Epithelial cell of umbilical artery (primary cell): ENCODE measurements around the gene MTRFR. TPM values are rescaled to one million over a fixed set of nuclear protein-coding genes. Genes with fewer than 3 reads are reported as not detected.

Experiments used
- total RNA-seq: library from RNA; depleted of rRNA; stranded (reverse); fragments of >200 nt; gene quantifications from 2 replicates; pipeline ENCODE4 v1.2.3, GENCODE V29; 2014

The MTRFR gene
- 8.8 and 9.0 TPM in 2 replicates for total RNA-seq

GRCh38 chr12:123232807-123233504, at the start of gene MTRFR, which contains the start of gene MPHOSPH9:
TSS of gene MTRFR (plus strand) at chr12:123233436. CDS start at chr12:123253675, 20,239 bp downstream.
TSS of gene MPHOSPH9 (minus strand) at chr12:123233141. CDS start at chr12:123230364, 2,777 bp downstream.

Other genes with a start within 250 kb of the MTRFR start
- 2.6 and 3.6 TPM in 2 replicates for gene PITPNM2, start 82.3 kb upstream of the MTRFR start, total RNA-seq
- gene MPHOSPH9, start 295 bp upstream of the MTRFR start, total RNA-seq, result 42.2 and 69.3 TPM in 2 replicates
- gene CDK2AP1, start 38.4 kb downstream of the MTRFR start, total RNA-seq, result 151 and 172 TPM in 2 replicates
- gene SBNO1, start 131.4 kb downstream of the MTRFR start, total RNA-seq, result 23.4 and 27.8 TPM in 2 replicates
- 35.4 and 38.6 TPM in 2 replicates for gene KMT5A, start 150.7 kb downstream of the MTRFR start, total RNA-seq
- 5.8 and 7.1 TPM in 2 replicates for gene RILPL2, start 203.2 kb downstream of the MTRFR start, total RNA-seq
- gene SNRNP35, start 224.7 kb downstream of the MTRFR start, total RNA-seq, result 12.0 and 13.7 TPM in 2 replicates